Measurements from ENCODE around the gene TMEM72. TPM values are rescaled to one million over a fixed set of nuclear protein-coding genes. Genes with fewer than 3 reads are reported as not detected.
A peak's percentile ranks its signal among the peaks of the same experiment; 100 is the strongest.

Gene TMEM72
- total RNA-seq, 1 experiment from 2014 or later, result not detected

- no peaks in the 10 kb centered on the region for H3K79me2 ChIP-seq (ENCODE audit: insufficient read depth, low read length)
- no TSS peak for BruUV-seq (replicated peaks)
- ChIA-PET RAD21 (ENCODE audit: low non-redundant PET in 1 of 2, low total read pairs in 2 of 2, uncharacterized antibody in 2 of 2, unreplicated experiment in 2 of 2) (no interaction called here), POLR2A (interaction anchor here (1.0 to 1.1 kb wide), 2 partner anchors 13 to 49 kb away, joined by 3 to 4 read pairs; no protein-coding TSS in a partner anchor), CTCF (interaction anchor here (1.1 kb wide), 1 partner anchor 13 kb away, joined by 3 read pairs; no protein-coding TSS in a partner anchor)
- no peaks in the 10 kb centered on the region for H3K36me3 ChIP-seq (ENCODE audit: control insufficient read depth in 1 of 2, insufficient read depth in 2 of 2, low read length in 2 of 2)
- H2AFZ ChIP-seq (ENCODE audit: low read depth, low read length, poor library complexity, severe bottlenecking), result no peak overlapping the region
- no peak for ATAC-seq
- no peaks in the 10 kb centered on the region for H3K27me3 ChIP-seq (ENCODE audit: insufficient read depth, low read length)
- intact Hi-C loops (cut with micrococcal nuclease), result no loop called here
- peak overlapping the region; percentile 50 for H3K9ac ChIP-seq (ENCODE audit: low read length)
- DNase-seq (ENCODE audit: low read depth, low spot score), result no peak
- no peaks in the 10 kb centered on the region for H4K20me1 ChIP-seq (ENCODE audit: insufficient read depth)
- TF ChIP-seq TCF7L2 (IDR thresholded peaks at IDR 0.05; ENCODE audit: borderline replicate concordance, extremely low read depth, insufficient read depth, insufficient read length) (no peak), EZH2 (IDR thresholded peaks at IDR 0.05) (no peak), SIN3A (IDR thresholded peaks at IDR 0.05; ENCODE audit: low read depth) (no peak), CTCF (IDR thresholded peaks at IDR 0.05 in 2 of 3, conservative IDR thresholded peaks at IDR 0.05 in 1 of 3; ENCODE audit: borderline replicate concordance in 1 of 3, insufficient read depth in 1 of 3, low read depth in 2 of 3, low read length in 2 of 3) (no peak), POLR2A (IDR thresholded peaks at IDR 0.05; ENCODE audit: borderline replicate concordance, extremely low read depth, insufficient read depth, insufficient read length) (no peak), RAD21 (IDR thresholded peaks at IDR 0.05; ENCODE audit: low read depth) (no peak), REST (IDR thresholded peaks at IDR 0.05; ENCODE audit: low read depth) (no peak), EZH2phosphoT487 (IDR thresholded peaks at IDR 0.05; ENCODE audit: borderline replicate concordance) (no peak), ZBTB33 (IDR thresholded peaks at IDR 0.05; ENCODE audit: extremely low read depth, insufficient replicate concordance, low read length) (no peak), SRF (IDR thresholded peaks at IDR 0.05; ENCODE audit: low read depth) (no peak), SP1 (IDR thresholded peaks at IDR 0.05; ENCODE audit: low read depth) (no peak), ATF3 (IDR thresholded peaks at IDR 0.05) (no peak), MAX (IDR thresholded peaks at IDR 0.05) (no peak), ZFX (IDR thresholded peaks at IDR 0.05) (no peak), CBX3 (IDR thresholded peaks at IDR 0.05; ENCODE audit: low read depth) (no peak), CEBPB (IDR thresholded peaks at IDR 0.05; ENCODE audit: low read depth) (no peak), FOSL1 (IDR thresholded peaks at IDR 0.05; ENCODE audit: low read depth) (no peak)
- no peak overlapping the region for H3K4me3 ChIP-seq (replicated peaks in 1 of 2; ENCODE audit: low read depth in 1 of 2, low read length in 2 of 2)
- H3K4me2 ChIP-seq (ENCODE audit: low read length), result peak overlapping the region; percentile 89
- no peaks in the 10 kb centered on the region for H3K9me3 ChIP-seq (ENCODE audit: control insufficient read depth in 1 of 2, insufficient read depth in 1 of 2, low read depth in 1 of 2, low read length in 2 of 2)
- H3K4me1 ChIP-seq (ENCODE audit: control insufficient read depth in 1 of 2, insufficient read depth in 2 of 2, low read length in 2 of 2), result peaks cover 41 to 55% of the 10 kb centered on the region in 2 experiments
- H3K27ac ChIP-seq (ENCODE audit: low read depth, low read length), result peak overlapping the region; percentile 80; the same call in 1 of the 2 replicates
- H3K9me2 ChIP-seq (ENCODE audit: insufficient read depth), result no peaks in the 10 kb centered on the region
Measured at GRCh38 chr10:44982114-44982460, 71.0 kb downstream of the TMEM72 start.

Data from HCT116 (cell line).